Ovary (tissue), 9 donors: ENCODE measurements around the gene SLC16A3. TPM values are rescaled to one million over a fixed set of nuclear protein-coding genes. Genes with fewer than 3 reads are reported as not detected.

Experiments used
- DNase-seq, 5 donors: peaks; one replicate each; pipeline ENCODE4 v3.0.0-alpha.2; 2019 to 2020
- H3K27ac ChIP-seq, 2 donors: fragments of 200-600 bp; one replicate each; pipeline versions ENCODE4 v1.5.1 to v1.8.0; 2019 to 2022
- H3K27me3 ChIP-seq: fragments of 200-600 bp; one replicate; pipeline ENCODE4 v1.8.0; 2022
- H3K36me3 ChIP-seq: fragments of 200-600 bp; sonication (generic); one replicate; pipeline ENCODE4 v1.5.1; 2019
- H3K4me1 ChIP-seq: one replicate; pipeline ENCODE4 v1.8.1; 2013; ENCODE audit warnings: mild to moderate bottlenecking, moderate library complexity; ENCODE audit not compliant: insufficient read depth
- H3K4me3 ChIP-seq: fragments of 200-600 bp; sonication (generic); one replicate; pipeline ENCODE4 v1.5.1; 2017
- H3K9me3 ChIP-seq, 2 donors: fragments of 200-600 bp in 1 of 2; sonication (generic) in 1 of 2; one replicate each; pipeline versions ENCODE4 v1.5.1 to v1.8.1; 2013 to 2019; ENCODE audit warnings: mild to moderate bottlenecking in 1 of 2, moderate library complexity in 1 of 2
- EP300 ChIP-seq: sonication (generic); formaldehyde crosslinking; IDR thresholded peaks from one replicate; pipeline ENCODE4 v1.6.1; 2017; ENCODE audit warnings: antibody characterized with exemption
- POLR2A ChIP-seq: fragments of 450-650 bp; IDR thresholded peaks from one replicate; pipeline ENCODE4 v1.6.1; 2017; ENCODE audit warnings: antibody characterized with exemption, mild to moderate bottlenecking, moderate library complexity
- WGBS, 3 donors: extraction: QIAGEN DNeasy Blood & Tissue Kit in 1 of 3; methylation state at CpG; one replicate each; pipeline versions ENCODE4 v1.1.5 to v1.1.7; 2013 to 2017; 5-methylcytosine and 5-hydroxymethylcytosine counted together
- intact Hi-C, 4 donors: fragments of 100-400 bp; cut with DNase I; formaldehyde crosslinking; loops; one replicate each; pipeline versions ENCODE4 v1.11.0 to v1.15.1; 2022 to 2023
- polyA plus RNA-seq, 2 donors: library from polyadenylated mRNA; stranded (reverse); fragments of 200-250 nt in 1 of 2; fragments of 350-450 nt in 1 of 2; fragmentation: Illumina TruSeq in 1 of 2; extraction: RNeasy Lipid Tissue Mini Kit (QIAGEN cat#74804) in 1 of 2; gene quantifications; one replicate each; pipeline ENCODE4 v1.2.3, GENCODE V29; 2013 to 2014
- total RNA-seq, 7 donors: library from RNA; depleted of rRNA in 2 of 7; stranded (reverse); fragments of >200 nt in 2 of 7; fragmentation: NEBNext Ultra II Directional in 3 of 7; extraction: Animal tissue kit (Norgen Biotek cat#: 25700) in 3 of 7; gene quantifications; one replicate each; pipeline versions ENCODE4 v1.1.0 to v1.2.4, GENCODE V29; 2016 to 2023
- TF ChIP-seq, protein P1 (sequence below), 3 donors: fragments of 450-650 bp in 2 of 3; fragments of 200-600 bp in 1 of 3; IDR thresholded peaks; one replicate each; pipeline versions ENCODE4 v1.5.1 to v1.8.0; 2016 to 2022; ENCODE audit warnings: antibody characterized with exemption in 3 of 3, mild to moderate bottlenecking in 1 of 3
- donor health status: DM: no; HTN: no; CAD: no; lungs with moderate emphysema.
- donor health status: DM: no; HTN: no; CAD: no.
- donor health status: Bipolar disorder and iron deficiency.
- donor health status: DM: yes; HTN: yes; CAD: no.
- donor health status: DM: no; HTN: no; CAD: no.
- donor health status: DM: yes; HTN: yes; CAD: no.

SLC16A3 gene
- total and polyA plus RNA-seq, 9 donors = 3.5 to 23.2 (median 15.8) TPM

DNA sequence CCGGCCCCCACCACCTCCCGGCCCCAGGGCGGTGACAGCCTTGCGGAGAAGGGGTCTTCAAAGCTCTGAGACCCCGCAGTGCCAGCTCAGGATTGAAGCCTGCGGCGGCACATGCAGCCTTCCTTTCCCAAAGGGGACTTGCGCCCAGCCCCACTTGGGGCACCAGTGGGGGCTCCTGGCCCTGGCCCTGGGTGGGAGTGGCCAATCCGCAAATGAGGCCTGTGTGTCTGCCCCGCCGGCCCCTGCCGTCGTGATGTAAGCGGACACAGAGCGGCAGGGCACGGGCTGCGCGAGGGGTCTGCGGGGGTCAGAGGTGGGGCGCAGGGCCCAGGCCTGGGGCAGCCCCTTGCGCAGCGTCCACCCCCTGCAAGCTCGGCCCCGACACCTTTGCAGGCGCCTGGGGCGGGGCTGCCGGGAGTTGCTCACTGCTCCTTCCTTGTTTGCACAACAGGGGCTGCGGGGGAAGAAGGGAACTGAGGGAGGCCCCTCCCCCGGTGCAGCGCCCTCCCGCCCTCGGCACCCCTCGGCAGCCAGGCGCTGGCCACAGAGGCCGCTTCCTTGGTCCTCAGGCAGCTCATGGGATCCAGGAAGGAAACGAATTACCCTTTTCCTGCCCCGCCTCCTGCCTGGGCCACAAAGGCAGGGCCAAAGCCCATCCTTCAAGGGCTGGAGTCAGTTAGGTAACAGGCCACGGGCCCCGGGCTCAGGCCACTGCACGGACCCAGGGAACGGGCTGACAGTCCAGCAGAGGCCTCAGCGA is 2.9 kb downstream of the SLC16A3 start:
- peaks cover 24% of the 10 kb centered on the region for H3K4me1 ChIP-seq
- H3K9me3 ChIP-seq = no peaks in the 10 kb centered on the region
- intact Hi-C loops = loop anchor here in 1 of 4 donors (10.0 kb wide), 1 partner anchor 63 kb away; no protein-coding TSS in a partner anchor
- peak overlapping the region; percentile 53 to 80 for H3K27ac ChIP-seq
- peak; percentile 74 to 78 (median 77) for DNase-seq
- no peaks in the 10 kb centered on the region for H3K36me3 ChIP-seq
- peak overlapping the region; percentile 50 for H3K4me3 ChIP-seq
- TF ChIP-seq, protein P1, sequence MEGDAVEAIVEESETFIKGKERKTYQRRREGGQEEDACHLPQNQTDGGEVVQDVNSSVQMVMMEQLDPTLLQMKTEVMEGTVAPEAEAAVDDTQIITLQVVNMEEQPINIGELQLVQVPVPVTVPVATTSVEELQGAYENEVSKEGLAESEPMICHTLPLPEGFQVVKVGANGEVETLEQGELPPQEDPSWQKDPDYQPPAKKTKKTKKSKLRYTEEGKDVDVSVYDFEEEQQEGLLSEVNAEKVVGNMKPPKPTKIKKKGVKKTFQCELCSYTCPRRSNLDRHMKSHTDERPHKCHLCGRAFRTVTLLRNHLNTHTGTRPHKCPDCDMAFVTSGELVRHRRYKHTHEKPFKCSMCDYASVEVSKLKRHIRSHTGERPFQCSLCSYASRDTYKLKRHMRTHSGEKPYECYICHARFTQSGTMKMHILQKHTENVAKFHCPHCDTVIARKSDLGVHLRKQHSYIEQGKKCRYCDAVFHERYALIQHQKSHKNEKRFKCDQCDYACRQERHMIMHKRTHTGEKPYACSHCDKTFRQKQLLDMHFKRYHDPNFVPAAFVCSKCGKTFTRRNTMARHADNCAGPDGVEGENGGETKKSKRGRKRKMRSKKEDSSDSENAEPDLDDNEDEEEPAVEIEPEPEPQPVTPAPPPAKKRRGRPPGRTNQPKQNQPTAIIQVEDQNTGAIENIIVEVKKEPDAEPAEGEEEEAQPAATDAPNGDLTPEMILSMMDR (IDR thresholded peaks at IDR 0.05) = no peak
- TF ChIP-seq EP300 (no peak), POLR2A (no peak)
- 7 to 13% (median 9%) methylated on average over 29 to 42 of the region's 42 CpGs for WGBS, 3 donors
- H3K27me3 ChIP-seq = no peaks in the 10 kb centered on the region

DNA sequence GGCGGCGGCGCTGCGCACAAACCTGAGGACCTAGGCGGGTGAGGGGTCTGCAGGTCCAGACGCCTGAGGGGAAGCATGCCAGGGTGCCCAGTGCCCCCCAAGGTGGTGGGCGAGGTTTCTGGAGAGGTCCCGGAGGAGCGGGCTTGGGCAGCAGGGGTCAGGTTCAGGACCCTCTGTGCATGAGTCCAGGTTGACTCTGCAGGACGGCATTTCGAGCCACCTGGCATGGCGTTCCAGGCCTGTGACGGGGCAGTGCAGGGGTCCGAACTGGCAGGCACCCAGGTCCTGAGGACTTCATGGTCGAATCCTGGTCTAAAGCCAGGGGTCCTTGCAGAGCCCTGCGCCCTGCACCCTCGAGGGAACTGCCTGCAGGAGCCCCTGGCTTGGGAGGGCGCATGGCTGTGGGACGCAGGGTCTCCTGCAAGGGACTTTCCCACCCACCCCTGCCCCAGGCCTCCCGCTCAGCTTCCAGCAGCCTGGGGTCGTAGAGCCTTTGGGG is 3.5 kb downstream of the SLC16A3 start:
- intact Hi-C loops = loop anchor here in 1 of 4 donors (10.0 kb wide), 1 partner anchor 62 kb away; no protein-coding TSS in a partner anchor
- peak in 2 of 5 donors; percentile 62 to 66 for DNase-seq
- Histone ChIP-seq H3K27me3 (no peaks in the 10 kb centered on the region), H3K27ac (peak overlapping the region in 1 of 2 donors; percentile 80), H3K4me1 (peaks cover 25% of the 10 kb centered on the region), H3K4me3 (peak overlapping the region; percentile 50), H3K36me3 (no peaks in the 10 kb centered on the region), H3K9me3 (no peaks in the 10 kb centered on the region)
- TF ChIP-seq EP300 (no peak), POLR2A (no peak)
- TF ChIP-seq, protein P1 (IDR thresholded peaks at IDR 0.05) = no peak
- 87 to 89% (median 88%) methylated on average over 21 of the region's 21 CpGs for WGBS, 3 donors

DNA sequence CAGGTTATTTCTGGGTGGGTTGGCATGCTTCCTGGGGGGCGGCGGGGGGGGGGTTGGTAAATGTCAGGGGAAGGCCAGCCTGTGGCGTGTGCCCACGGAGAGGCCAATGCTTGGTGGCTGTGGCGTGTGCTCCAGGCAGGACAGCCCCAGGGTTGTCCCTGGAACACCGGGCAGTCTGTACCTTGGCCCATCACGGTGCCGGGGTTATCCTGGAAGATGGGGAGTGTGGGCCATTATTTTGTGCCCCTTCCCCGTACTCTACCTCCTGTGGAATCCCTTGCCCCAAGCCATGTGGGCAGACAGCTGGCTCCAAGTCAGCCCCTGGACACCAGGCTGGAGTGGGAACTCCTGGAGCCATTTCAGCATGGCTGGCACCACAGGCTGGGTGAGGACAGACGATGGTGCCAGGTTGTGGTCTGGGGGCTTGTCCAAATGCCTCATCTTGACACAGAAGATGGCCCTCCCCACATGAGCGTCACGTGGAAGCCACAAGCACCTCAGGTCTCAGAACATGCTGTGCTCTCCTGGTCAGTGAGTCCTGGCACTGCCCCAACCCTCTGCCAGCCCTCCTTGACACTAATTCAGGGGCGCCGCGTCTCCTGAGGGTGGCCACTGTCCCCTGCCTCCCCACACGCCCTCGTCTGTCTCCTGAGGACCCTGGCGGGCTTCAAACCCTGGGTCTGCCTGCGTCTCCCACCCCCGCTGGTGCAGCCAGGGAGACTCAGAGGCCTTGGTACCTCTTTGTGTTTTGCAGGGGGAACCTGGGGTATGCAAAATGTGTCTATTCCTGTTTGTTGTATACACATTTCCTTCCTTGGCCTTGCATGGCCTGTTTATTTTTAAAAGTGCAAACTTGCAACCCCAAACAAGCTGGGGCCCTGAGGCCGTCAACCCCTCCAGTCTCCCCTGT is 4.3 kb downstream of the SLC16A3 start:
- no peaks in the 10 kb centered on the region for H3K27me3 ChIP-seq
- TF ChIP-seq, protein P1 (IDR thresholded peaks at IDR 0.05) = no peak
- no peak for TF ChIP-seq POLR2A
- no peak for TF ChIP-seq EP300
- intact Hi-C loops = loop anchor here in 1 of 4 donors (10.0 kb wide), 1 partner anchor 62 kb away; no protein-coding TSS in a partner anchor
- H3K4me1 ChIP-seq = peaks cover 31% of the 10 kb centered on the region
- no peak overlapping the region for H3K4me3 ChIP-seq
- no peak overlapping the region for H3K27ac ChIP-seq
- 80 to 83% (median 83%) methylated on average over 17 to 21 of the region's 21 CpGs for WGBS, 3 donors
- H3K9me3 ChIP-seq = no peaks in the 10 kb centered on the region
- no peaks in the 10 kb centered on the region for H3K36me3 ChIP-seq
- peak in 2 of 5 donors; percentile 24 to 40 for DNase-seq
